ENCODE data around the gene CCDC7. TPM values are rescaled to one million over a fixed set of nuclear protein-coding genes. Genes with fewer than 3 reads are reported as not detected.

Gene CCDC7
- total RNA-seq, 1 experiment from 2014 or later: 1.9 TPM

- no peak for TF ChIP-seq GRHL2 (CRISPR knock-in tag; IDR thresholded peaks at IDR 0.05; ENCODE audit: insufficient replicate concordance, severe bottlenecking)
- no peak for TF ChIP-seq NFYB (CRISPR knock-in tag; conservative IDR thresholded peaks at IDR 0.05; ENCODE audit: low read depth)
- TF ChIP-seq FOXP1 (CRISPR knock-in tag; IDR thresholded peaks at IDR 0.05; ENCODE audit: borderline replicate concordance): no peak
- no peak for TF ChIP-seq ZBTB21 (CRISPR knock-in tag; IDR thresholded peaks at IDR 0.05; ENCODE audit: borderline replicate concordance)
- no peak for TF ChIP-seq ZNF263 (CRISPR knock-in tag; IDR thresholded peaks at IDR 0.05; ENCODE audit: low read depth)
- TF ChIP-seq, protein P1, sequence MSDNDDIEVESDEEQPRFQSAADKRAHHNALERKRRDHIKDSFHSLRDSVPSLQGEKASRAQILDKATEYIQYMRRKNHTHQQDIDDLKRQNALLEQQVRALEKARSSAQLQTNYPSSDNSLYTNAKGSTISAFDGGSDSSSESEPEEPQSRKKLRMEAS (CRISPR knock-in tag; IDR thresholded peaks at IDR 0.05): no peak
- TF ChIP-seq, protein P2, sequence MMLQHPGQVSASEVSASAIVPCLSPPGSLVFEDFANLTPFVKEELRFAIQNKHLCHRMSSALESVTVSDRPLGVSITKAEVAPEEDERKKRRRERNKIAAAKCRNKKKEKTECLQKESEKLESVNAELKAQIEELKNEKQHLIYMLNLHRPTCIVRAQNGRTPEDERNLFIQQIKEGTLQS (CRISPR knock-in tag; conservative IDR thresholded peaks at IDR 0.05): no peak
These were observed 215.4 kb downstream of the CCDC7 start (continued) for GRCh38 chr10:32661346-32661745.

GRCh38 chr10:32680803-32681557 is 235.0 kb downstream of the CCDC7 start:
- CTCF ChIA-PET: no interaction called here
- peaks cover 6% of the 10 kb centered on the region; the same call in 1 of the 2 replicates for H3K4me1 Mint-ChIP-seq
- no peaks in the 10 kb centered on the region; the same call in 1 of the 2 replicates for H3K27me3 Mint-ChIP-seq (ENCODE audit: low read depth)
- peaks cover 36% of the 10 kb centered on the region for H3K9me3 Mint-ChIP-seq
- no peak overlapping the region for H3K27ac Mint-ChIP-seq
- DNase-seq (ENCODE audit: low spot score) (no peak), ATAC-seq (no peak; the same call in 1 of the 2 replicates)
- H3K4me3 Mint-ChIP-seq: no peak overlapping the region
- H3K36me3 Mint-ChIP-seq: peaks cover 10% of the 10 kb centered on the region
- POLR2A ChIA-PET: no interaction called here
- TF ChIP-seq, protein P3, sequence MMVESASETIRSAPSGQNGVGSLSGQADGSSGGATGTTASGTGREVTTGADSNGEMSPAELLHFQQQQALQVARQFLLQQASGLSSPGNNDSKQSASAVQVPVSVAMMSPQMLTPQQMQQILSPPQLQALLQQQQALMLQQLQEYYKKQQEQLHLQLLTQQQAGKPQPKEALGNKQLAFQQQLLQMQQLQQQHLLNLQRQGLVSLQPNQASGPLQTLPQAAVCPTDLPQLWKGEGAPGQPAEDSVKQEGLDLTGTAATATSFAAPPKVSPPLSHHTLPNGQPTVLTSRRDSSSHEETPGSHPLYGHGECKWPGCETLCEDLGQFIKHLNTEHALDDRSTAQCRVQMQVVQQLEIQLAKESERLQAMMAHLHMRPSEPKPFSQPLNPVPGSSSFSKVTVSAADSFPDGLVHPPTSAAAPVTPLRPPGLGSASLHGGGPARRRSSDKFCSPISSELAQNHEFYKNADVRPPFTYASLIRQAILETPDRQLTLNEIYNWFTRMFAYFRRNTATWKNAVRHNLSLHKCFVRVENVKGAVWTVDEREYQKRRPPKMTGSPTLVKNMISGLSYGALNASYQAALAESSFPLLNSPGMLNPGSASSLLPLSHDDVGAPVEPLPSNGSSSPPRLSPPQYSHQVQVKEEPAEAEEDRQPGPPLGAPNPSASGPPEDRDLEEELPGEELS (CRISPR knock-in tag; IDR thresholded peaks at IDR 0.05): no peak
- TF ChIP-seq TEAD4 (CRISPR knock-in tag; IDR thresholded peaks at IDR 0.05) (no peak), SOX15 (CRISPR knock-in tag; IDR thresholded peaks at IDR 0.05) (no peak), TP53 (CRISPR knock-in tag; IDR thresholded peaks at IDR 0.05) (no peak), ZBTB21 (CRISPR knock-in tag; IDR thresholded peaks at IDR 0.05; ENCODE audit: borderline replicate concordance) (no peak), ELF4 (CRISPR knock-in tag; IDR thresholded peaks at IDR 0.05; ENCODE audit: low read depth) (no peak)
- TF ChIP-seq, protein P4, sequence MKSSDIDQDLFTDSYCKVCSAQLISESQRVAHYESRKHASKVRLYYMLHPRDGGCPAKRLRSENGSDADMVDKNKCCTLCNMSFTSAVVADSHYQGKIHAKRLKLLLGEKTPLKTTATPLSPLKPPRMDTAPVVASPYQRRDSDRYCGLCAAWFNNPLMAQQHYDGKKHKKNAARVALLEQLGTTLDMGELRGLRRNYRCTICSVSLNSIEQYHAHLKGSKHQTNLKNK (CRISPR knock-in tag; IDR thresholded peaks at IDR 0.05): no peak

- CTCF ChIA-PET: no interaction called here
- Mint-ChIP-seq H3K36me3 (no peaks in the 10 kb centered on the region), H3K27me3 (ENCODE audit: low read depth) (no peaks in the 10 kb centered on the region), H3K27ac (no peak overlapping the region), H3K4me1 (peaks cover 6% of the 10 kb centered on the region; the same call in 1 of the 2 replicates), H3K9me3 (peaks cover 18% of the 10 kb centered on the region), H3K4me3 (no peak overlapping the region)
- POLR2A ChIA-PET: no interaction called here
- ATAC-seq (no peak; the same call in 1 of the 2 replicates), DNase-seq (ENCODE audit: low spot score) (no peak)
- no peak for TF ChIP-seq KAT7 (CRISPR knock-in tag; IDR thresholded peaks at IDR 0.05; ENCODE audit: borderline replicate concordance)
- TF ChIP-seq, protein P5, sequence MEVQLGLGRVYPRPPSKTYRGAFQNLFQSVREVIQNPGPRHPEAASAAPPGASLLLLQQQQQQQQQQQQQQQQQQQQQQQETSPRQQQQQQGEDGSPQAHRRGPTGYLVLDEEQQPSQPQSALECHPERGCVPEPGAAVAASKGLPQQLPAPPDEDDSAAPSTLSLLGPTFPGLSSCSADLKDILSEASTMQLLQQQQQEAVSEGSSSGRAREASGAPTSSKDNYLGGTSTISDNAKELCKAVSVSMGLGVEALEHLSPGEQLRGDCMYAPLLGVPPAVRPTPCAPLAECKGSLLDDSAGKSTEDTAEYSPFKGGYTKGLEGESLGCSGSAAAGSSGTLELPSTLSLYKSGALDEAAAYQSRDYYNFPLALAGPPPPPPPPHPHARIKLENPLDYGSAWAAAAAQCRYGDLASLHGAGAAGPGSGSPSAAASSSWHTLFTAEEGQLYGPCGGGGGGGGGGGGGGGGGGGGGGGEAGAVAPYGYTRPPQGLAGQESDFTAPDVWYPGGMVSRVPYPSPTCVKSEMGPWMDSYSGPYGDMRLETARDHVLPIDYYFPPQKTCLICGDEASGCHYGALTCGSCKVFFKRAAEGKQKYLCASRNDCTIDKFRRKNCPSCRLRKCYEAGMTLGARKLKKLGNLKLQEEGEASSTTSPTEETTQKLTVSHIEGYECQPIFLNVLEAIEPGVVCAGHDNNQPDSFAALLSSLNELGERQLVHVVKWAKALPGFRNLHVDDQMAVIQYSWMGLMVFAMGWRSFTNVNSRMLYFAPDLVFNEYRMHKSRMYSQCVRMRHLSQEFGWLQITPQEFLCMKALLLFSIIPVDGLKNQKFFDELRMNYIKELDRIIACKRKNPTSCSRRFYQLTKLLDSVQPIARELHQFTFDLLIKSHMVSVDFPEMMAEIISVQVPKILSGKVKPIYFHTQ (CRISPR knock-in tag; IDR thresholded peaks at IDR 0.05): no peak
- no peak for TF ChIP-seq FOXK1 (CRISPR knock-in tag; IDR thresholded peaks at IDR 0.05)
- no peak for TF ChIP-seq FOXJ3 (CRISPR knock-in tag; IDR thresholded peaks at IDR 0.05; ENCODE audit: borderline replicate concordance)
- TF ChIP-seq, protein P6, sequence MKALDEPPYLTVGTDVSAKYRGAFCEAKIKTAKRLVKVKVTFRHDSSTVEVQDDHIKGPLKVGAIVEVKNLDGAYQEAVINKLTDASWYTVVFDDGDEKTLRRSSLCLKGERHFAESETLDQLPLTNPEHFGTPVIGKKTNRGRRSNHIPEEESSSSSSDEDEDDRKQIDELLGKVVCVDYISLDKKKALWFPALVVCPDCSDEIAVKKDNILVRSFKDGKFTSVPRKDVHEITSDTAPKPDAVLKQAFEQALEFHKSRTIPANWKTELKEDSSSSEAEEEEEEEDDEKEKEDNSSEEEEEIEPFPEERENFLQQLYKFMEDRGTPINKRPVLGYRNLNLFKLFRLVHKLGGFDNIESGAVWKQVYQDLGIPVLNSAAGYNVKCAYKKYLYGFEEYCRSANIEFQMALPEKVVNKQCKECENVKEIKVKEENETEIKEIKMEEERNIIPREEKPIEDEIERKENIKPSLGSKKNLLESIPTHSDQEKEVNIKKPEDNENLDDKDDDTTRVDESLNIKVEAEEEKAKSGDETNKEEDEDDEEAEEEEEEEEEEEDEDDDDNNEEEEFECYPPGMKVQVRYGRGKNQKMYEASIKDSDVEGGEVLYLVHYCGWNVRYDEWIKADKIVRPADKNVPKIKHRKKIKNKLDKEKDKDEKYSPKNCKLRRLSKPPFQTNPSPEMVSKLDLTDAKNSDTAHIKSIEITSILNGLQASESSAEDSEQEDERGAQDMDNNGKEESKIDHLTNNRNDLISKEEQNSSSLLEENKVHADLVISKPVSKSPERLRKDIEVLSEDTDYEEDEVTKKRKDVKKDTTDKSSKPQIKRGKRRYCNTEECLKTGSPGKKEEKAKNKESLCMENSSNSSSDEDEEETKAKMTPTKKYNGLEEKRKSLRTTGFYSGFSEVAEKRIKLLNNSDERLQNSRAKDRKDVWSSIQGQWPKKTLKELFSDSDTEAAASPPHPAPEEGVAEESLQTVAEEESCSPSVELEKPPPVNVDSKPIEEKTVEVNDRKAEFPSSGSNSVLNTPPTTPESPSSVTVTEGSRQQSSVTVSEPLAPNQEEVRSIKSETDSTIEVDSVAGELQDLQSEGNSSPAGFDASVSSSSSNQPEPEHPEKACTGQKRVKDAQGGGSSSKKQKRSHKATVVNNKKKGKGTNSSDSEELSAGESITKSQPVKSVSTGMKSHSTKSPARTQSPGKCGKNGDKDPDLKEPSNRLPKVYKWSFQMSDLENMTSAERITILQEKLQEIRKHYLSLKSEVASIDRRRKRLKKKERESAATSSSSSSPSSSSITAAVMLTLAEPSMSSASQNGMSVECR (CRISPR knock-in tag; IDR thresholded peaks at IDR 0.05; ENCODE audit: borderline replicate concordance): no peak
- TF ChIP-seq IRF2 (CRISPR knock-in tag; IDR thresholded peaks at IDR 0.05; ENCODE audit: borderline replicate concordance, low read depth): no peak
- no peak for TF ChIP-seq MLX (CRISPR knock-in tag; IDR thresholded peaks at IDR 0.05)
- TF ChIP-seq IRF1 (CRISPR knock-in tag; IDR thresholded peaks at IDR 0.05): no peak
These were observed 238.4 kb downstream of the CCDC7 start for GRCh38 chr10:32684291-32684690.
